SU-DHL-6 (cell line): ENCODE results near the gene HOXA3.

Experiments used
- H2AFZ ChIP-seq: fragments of 200-600 bp; sonication (generic); 2 replicates; pipeline ENCODE4 v1.6.1; 2014; ENCODE audit warnings: low read depth, mild to moderate bottlenecking, moderate library complexity, mixed read lengths, antibody characterized with exemption, low read length; ENCODE audit not compliant: severe bottlenecking
- H3F3A ChIP-seq: fragments of 200-600 bp; shearing (Covaris generic); 2 replicates; pipeline ENCODE4 v1.6.0; 2016; ENCODE audit warnings: antibody characterized with exemption, mild to moderate bottlenecking; ENCODE audit not compliant: insufficient read depth
- H3K27ac ChIP-seq: fragments of 200-600 bp; sonication (generic); 2 replicates; pipeline ENCODE4 v1.5.1; 2016; ENCODE audit warnings: low read depth, mild to moderate bottlenecking, low read length, moderate library complexity, mixed read lengths
- H3K27me3 ChIP-seq: fragments of 200-600 bp; sonication (generic), shearing (Covaris generic); 2 replicates; pipeline ENCODE4 v1.6.0; 2014; ENCODE audit warnings: mild to moderate bottlenecking, low read length
- H3K36me3 ChIP-seq: fragments of 200-600 bp; sonication (generic); 2 replicates; pipeline ENCODE4 v1.6.1; 2014; ENCODE audit warnings: mild to moderate bottlenecking, low read length, mixed read lengths
- H3K4me2 ChIP-seq: fragments of 300-600, 200-600 bp; shearing (Covaris generic), sonication (generic); 2 replicates; pipeline ENCODE4 v1.6.0; 2014; ENCODE audit warnings: low read length, low read depth, mild to moderate bottlenecking; ENCODE audit not compliant: poor library complexity, severe bottlenecking
- H3K4me3 ChIP-seq: fragments of 200-600 bp; sonication (generic); 2 replicates; pipeline ENCODE4 v1.5.1; 2014; ENCODE audit warnings: antibody characterized with exemption, low read length, mild to moderate bottlenecking, mixed read lengths; ENCODE audit not compliant: insufficient read depth, poor library complexity, severe bottlenecking
- H3K79me2 ChIP-seq: fragments of 200-600 bp; sonication (generic); 2 replicates; pipeline ENCODE4 v1.6.1; 2014; ENCODE audit warnings: mild to moderate bottlenecking, low read length, moderate library complexity; ENCODE audit not compliant: insufficient read depth
- H3K9ac ChIP-seq: fragments of 200-600 bp; sonication (generic); 2 replicates; pipeline ENCODE4 v1.7.0; 2014; ENCODE audit warnings: mild to moderate bottlenecking, low read length
- H3K9me2 ChIP-seq: fragments of 200-600 bp; sonication (generic); replicated peaks from 2 replicates; pipeline ENCODE4 v1.6.1; 2014; ENCODE audit warnings: low read length; ENCODE audit not compliant: insufficient read depth
- H3K9me3 ChIP-seq: fragments of 200-600 bp; sonication (generic); 2 replicates; pipeline ENCODE4 v1.6.1; 2014; ENCODE audit warnings: low read length, mixed read lengths; ENCODE audit not compliant: insufficient read depth
- H4K20me1 ChIP-seq: fragments of 200-600 bp; sonication (generic); 2 replicates; pipeline ENCODE4 v1.6.1; 2014; ENCODE audit warnings: low read depth, mild to moderate bottlenecking, antibody characterized with exemption, low read length, moderate library complexity, mixed read lengths
- EZH2phosphoT487 ChIP-seq: fragments of 200-600 bp; sonication (generic), shearing (Covaris generic); conservative IDR thresholded peaks from 2 replicates; pipeline ENCODE4 v1.6.1; 2018; ENCODE audit warnings: mild to moderate bottlenecking, antibody characterized with exemption, low read length, moderate library complexity, mixed read lengths
- TF ChIP-seq, protein P1 (sequence below): fragments of 200-600 bp; sonication (generic); IDR thresholded peaks from one replicate; pipeline ENCODE4 v1.5.1; 2017; ENCODE audit warnings: antibody characterized with exemption, mild to moderate bottlenecking, low read length, moderate library complexity; ENCODE audit not compliant: insufficient read depth, poor library complexity, severe bottlenecking

Gene HOXA3

DNA sequence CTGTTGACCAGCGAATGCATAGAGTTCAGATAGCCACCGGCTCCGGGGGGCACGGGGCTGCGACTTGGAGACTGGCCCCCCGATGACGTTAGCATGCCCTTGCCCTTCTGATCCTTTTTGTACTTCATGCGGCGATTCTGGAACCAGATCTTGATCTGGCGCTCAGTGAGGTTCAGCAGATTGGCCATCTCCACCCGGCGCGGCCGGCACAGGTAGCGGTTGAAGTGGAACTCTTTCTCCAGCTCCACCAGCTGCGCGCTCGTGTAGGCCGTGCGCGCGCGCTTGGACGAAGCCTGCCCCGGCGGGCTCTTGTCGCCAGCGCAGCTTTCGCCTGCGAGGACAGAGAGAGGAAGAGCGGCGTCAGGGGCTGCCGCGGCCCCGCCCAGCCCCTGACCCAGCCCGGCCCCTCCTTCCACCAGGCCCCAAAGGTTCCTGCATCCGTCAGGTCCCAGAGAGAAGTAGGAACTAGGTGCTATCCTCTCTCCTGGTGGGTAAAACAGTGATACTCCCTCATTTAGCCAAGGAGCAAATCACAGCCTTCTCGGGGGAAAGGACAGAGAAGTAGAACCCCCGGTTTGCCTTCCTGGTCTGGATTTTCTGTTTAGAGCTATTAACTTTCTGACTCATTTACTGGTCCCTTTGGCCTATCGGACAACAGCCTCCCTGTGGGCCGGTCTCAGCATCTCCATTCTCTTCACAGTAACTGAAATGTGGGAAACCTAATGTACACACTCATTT lies 43.8 kb downstream of the HOXA3 start:
- H3K27me3 ChIP-seq: no peaks in the 10 kb centered on the region
- H4K20me1 ChIP-seq: no peaks in the 10 kb centered on the region
- no peaks in the 10 kb centered on the region for H3F3A ChIP-seq
- H3K79me2 ChIP-seq: no peaks in the 10 kb centered on the region
- no peak overlapping the region for H3K4me3 ChIP-seq
- TF ChIP-seq, protein P1, sequence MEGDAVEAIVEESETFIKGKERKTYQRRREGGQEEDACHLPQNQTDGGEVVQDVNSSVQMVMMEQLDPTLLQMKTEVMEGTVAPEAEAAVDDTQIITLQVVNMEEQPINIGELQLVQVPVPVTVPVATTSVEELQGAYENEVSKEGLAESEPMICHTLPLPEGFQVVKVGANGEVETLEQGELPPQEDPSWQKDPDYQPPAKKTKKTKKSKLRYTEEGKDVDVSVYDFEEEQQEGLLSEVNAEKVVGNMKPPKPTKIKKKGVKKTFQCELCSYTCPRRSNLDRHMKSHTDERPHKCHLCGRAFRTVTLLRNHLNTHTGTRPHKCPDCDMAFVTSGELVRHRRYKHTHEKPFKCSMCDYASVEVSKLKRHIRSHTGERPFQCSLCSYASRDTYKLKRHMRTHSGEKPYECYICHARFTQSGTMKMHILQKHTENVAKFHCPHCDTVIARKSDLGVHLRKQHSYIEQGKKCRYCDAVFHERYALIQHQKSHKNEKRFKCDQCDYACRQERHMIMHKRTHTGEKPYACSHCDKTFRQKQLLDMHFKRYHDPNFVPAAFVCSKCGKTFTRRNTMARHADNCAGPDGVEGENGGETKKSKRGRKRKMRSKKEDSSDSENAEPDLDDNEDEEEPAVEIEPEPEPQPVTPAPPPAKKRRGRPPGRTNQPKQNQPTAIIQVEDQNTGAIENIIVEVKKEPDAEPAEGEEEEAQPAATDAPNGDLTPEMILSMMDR: no peak
- no peak for TF ChIP-seq EZH2phosphoT487
- H3K36me3 ChIP-seq: no peaks in the 10 kb centered on the region
- no peaks in the 10 kb centered on the region for H3K9me3 ChIP-seq
- no peak overlapping the region for H2AFZ ChIP-seq
- H3K4me2 ChIP-seq: no peak overlapping the region
- no peak overlapping the region for H3K9ac ChIP-seq
- no peaks in the 10 kb centered on the region for H3K9me2 ChIP-seq
- H3K27ac ChIP-seq: no peak overlapping the region

GRCh38 chr7:27107391-27108381 lies 44.7 kb downstream of the HOXA3 start:
- no peaks in the 10 kb centered on the region for H3K79me2 ChIP-seq
- H3K27me3 ChIP-seq: no peaks in the 10 kb centered on the region
- no peaks in the 10 kb centered on the region for H3F3A ChIP-seq
- no peaks in the 10 kb centered on the region for H3K36me3 ChIP-seq
- H3K9ac ChIP-seq: no peak overlapping the region
- no peak overlapping the region for H3K4me3 ChIP-seq
- H3K9me3 ChIP-seq: no peaks in the 10 kb centered on the region
- H3K27ac ChIP-seq: no peak overlapping the region
- TF ChIP-seq, protein P1: no peak
- no peak for TF ChIP-seq EZH2phosphoT487
- no peak overlapping the region for H2AFZ ChIP-seq
- no peaks in the 10 kb centered on the region for H4K20me1 ChIP-seq
- H3K4me2 ChIP-seq: no peak overlapping the region
- H3K9me2 ChIP-seq: no peaks in the 10 kb centered on the region

DNA sequence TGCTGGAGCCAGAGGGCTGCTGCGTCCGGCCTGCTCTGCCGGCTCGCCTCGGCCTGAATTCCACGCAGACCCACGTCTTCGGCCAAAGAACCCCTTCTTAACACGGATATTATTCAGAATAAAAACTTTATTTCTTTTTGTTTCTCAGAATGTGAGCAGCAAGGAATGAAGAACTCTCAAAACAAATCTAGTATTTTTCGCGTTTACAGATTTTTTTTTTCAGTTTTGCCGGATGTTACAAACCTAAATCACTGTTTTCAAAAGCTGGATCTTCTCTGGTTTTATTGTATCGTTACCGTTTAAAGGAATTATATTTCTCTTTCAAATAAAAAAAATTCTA lies 45.5 kb downstream of the HOXA3 start:
- Histone ChIP-seq H3K27ac (no peak overlapping the region), H3K27me3 (no peaks in the 10 kb centered on the region), H3F3A (no peaks in the 10 kb centered on the region), H3K4me2 (no peak overlapping the region), H4K20me1 (no peaks in the 10 kb centered on the region), H3K79me2 (no peaks in the 10 kb centered on the region), H3K4me3 (no peak overlapping the region), H2AFZ (no peak overlapping the region), H3K9ac (no peak overlapping the region), H3K36me3 (no peaks in the 10 kb centered on the region), H3K9me3 (no peaks in the 10 kb centered on the region), H3K9me2 (no peaks in the 10 kb centered on the region)
- TF ChIP-seq EZH2phosphoT487: no peak
- TF ChIP-seq, protein P1: no peak
